ENCODE measurements around the gene GIPR.
"Not testable (repeated sequence)": the region's sequence is repeated elsewhere in the genome, so short reads cannot be mapped to it uniquely, and the experiment has no call there.

GIPR gene

GRCh38 chr19:45667620-45668341, at the start of gene GIPR:
TSS of gene GIPR (plus strand) at chr19:45668221. CDS start at chr19:45669521, 1,300 bp downstream.
- no peak for DNase-seq

- no peak for DNase-seq
These were observed 46.6 kb upstream of the GIPR start for GRCh38 chr19:45621389-45621788.

GRCh38 chr19:45621976-45622503, 46.0 kb upstream of the GIPR start:
- no peak for DNase-seq

- DNase-seq, result no peak
These were observed 44.0 kb upstream of the GIPR start for GRCh38 chr19:45623984-45624383.

GRCh38 chr19:45628219-45628618, 39.8 kb upstream of the GIPR start:
- DNase-seq, result not testable (repeated sequence)

GRCh38 chr19:45629704-45630103, 38.3 kb upstream of the GIPR start:
- DNase-seq, result no peak

- no peak for DNase-seq
These were observed 37.6 kb upstream of the GIPR start for GRCh38 chr19:45630463-45630862.

GRCh38 chr19:45632468-45633196, 35.4 kb upstream of the GIPR start:
- peak; percentile 67 for DNase-seq

- DNase-seq, result no peak
These were observed 31.7 kb upstream of the GIPR start for GRCh38 chr19:45636275-45636674.

GRCh38 chr19:45636902-45637301, 31.1 kb upstream of the GIPR start:
- DNase-seq, result no peak

- DNase-seq, result no peak
These were observed 29.9 kb upstream of the GIPR start for GRCh38 chr19:45637890-45638667.

- no peak for DNase-seq
These were observed 28.9 kb upstream of the GIPR start, which contains the start of gene EML2 for GRCh38 chr19:45638930-45639729. TSS of gene EML2 (minus strand) at chr19:45639397. CDS start at chr19:45639376, 21 bp downstream.

GRCh38 chr19:45640849-45641273, 27.2 kb upstream of the GIPR start:
- DNase-seq, result no peak

- DNase-seq, result peak; percentile 91
These were observed 26.5 kb upstream of the GIPR start for GRCh38 chr19:45641274-45642105.

- peak; percentile 69 for DNase-seq
These were observed 24.7 kb upstream of the GIPR start for GRCh38 chr19:45643024-45643926.

- no peak for DNase-seq
These were observed 23.9 kb upstream of the GIPR start for GRCh38 chr19:45643927-45644771.

- no peak for DNase-seq
These were observed 22.9 kb upstream of the GIPR start for GRCh38 chr19:45645068-45645630.

- DNase-seq, result peak; percentile 80
These were observed 22.2 kb upstream of the GIPR start for GRCh38 chr19:45645631-45646344.
